WTC11 (cell line): ENCODE results near the gene WSCD2.

Experiments used
- NR3C1 ChIP-seq: sonication (generic); formaldehyde crosslinking; conservative IDR thresholded peaks from 2 replicates; pipeline ENCODE4 v1.8.1; 2023; ENCODE audit warnings: low read depth, mild to moderate bottlenecking, missing genetic modification reagents
- SOX15 ChIP-seq: fragments of 250-450 bp; sonication (Bioruptor Pico); IDR thresholded peaks from 2 replicates; pipeline ENCODE4 v1.9.0; 2021; ENCODE audit warnings: mild to moderate bottlenecking

DNA sequence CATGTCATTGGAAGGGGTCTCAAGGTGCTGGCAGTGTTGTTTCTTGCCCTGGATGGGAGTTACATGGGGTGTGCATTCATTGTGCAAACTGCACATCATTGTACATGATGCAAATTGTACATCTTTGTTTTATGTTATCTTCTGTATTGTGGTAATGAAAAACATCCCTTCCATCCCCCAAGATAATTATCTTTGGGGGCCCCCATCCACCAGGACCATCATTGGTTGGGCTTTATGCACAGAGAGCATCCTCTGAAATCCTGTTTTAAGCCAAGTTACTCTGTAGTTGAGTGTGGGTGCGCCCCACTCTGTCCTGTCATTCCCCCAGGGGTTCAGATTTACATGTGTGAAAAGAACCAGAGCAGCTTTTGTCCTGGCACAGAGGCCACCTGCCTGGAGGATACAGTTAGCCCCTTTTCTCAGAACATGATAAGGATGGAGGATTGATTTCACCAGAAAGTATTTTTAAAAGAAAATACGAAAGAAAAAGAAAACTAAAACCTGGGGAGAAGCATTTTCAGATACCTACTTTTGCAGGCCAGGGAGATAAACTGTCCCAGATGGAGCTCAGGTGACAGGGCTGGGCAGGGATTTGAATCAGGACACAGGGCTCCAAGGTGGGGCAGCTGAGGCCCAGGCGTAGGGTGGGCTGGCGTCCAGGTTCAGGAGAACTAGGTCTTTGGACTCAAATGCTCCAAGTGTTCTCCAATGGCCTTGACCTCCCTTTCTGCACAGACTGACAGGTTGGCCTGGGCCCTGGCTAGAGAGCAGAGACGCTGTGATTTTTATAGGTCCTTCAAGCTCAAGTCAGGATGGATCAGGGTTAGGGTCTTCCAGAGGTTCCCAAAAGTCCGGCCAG lies 17.2 kb downstream of the WSCD2 start:
- no peak for TF ChIP-seq SOX15 (CRISPR knock-in tag)
- no peak for TF ChIP-seq NR3C1 (CRISPR knock-in tag)
